ENCODE data around the gene ECE1. TPM values are rescaled to one million over a fixed set of nuclear protein-coding genes. Genes with fewer than 3 reads are reported as not detected.

The ECE1 gene
- total and polyA plus RNA-seq, 2 donors (not counting 3 experiments of a cell fraction or from before 2014, with no cell fraction given), result 437 to 562 TPM

DNA sequence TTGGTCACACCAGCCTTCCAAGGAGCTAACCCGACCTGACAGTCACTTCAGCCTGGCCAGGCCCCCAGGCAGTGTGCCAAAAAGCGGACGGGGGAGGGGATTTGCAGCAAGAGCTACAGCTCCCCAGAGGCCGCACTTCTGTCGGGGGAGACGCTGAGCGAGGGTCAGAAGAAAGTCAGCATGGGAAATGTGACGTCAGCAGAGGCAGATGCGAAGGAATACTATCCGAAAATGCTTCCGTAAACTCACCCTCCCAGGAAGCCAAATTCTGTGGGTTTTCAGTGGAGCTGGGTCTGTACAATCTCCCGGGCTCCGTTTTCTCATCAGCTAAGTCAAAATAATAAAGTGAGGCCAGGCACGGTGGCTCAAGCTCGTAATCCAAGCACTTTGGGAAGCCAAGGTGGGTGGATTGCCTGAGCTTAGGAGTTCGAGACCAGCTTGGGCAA lies 28.5 kb upstream of the ECE1 start:
- H3K79me2 ChIP-seq (ENCODE audit: control insufficient read depth, insufficient read depth, low read length), result peaks cover 76% of the 10 kb centered on the region
- ChIA-PET POLR2A (no interaction called here), CTCF (interaction anchor here (1.5 to 9.1 kb wide), 2 partner anchors 18 to 31 kb away, joined by 3 to 73 read pairs; no protein-coding TSS in a partner anchor)
- H3K4me2 ChIP-seq (ENCODE audit: insufficient read depth, low read length), result no peak overlapping the region
- intact Hi-C loops (cut with micrococcal nuclease) (no loop called here), dilution Hi-C loops (cut with MboI; ENCODE audit: extremely low pct_ligation_motif_present, low sequenced_read_pairs) (no loop called here)
- H4K20me1 ChIP-seq (replicated peaks; ENCODE audit: control insufficient read depth, extremely low read depth, insufficient read depth, low read length), result no peaks in the 10 kb centered on the region
- BruUV-seq (replicated peaks), result no TSS peak
- no peak overlapping the region for H3K27ac ChIP-seq (ENCODE audit: insufficient read depth, low read depth, low read length)
- H3K4me1 ChIP-seq (ENCODE audit: control insufficient read depth, extremely low read depth, insufficient read depth, low read length), result peaks cover 44% of the 10 kb centered on the region
- no peaks in the 10 kb centered on the region for H3K27me3 ChIP-seq (ENCODE audit: control insufficient read depth in 2 of 2, insufficient read depth in 2 of 2, low read length in 2 of 2)
- no peaks in the 10 kb centered on the region for H3K9me3 ChIP-seq (replicated peaks; ENCODE audit: control insufficient read depth, insufficient read depth, low read length)
- H3K9ac ChIP-seq (replicated peaks; ENCODE audit: extremely low read depth, insufficient read depth, low read length), result no peak overlapping the region
- no peak overlapping the region for H2AFZ ChIP-seq (ENCODE audit: low read depth, low read length)
- DNase-seq (ENCODE audit: low read depth, low spot score) (no peak), FAIRE-seq (no peak)
- H3K9me1 ChIP-seq (replicated peaks; ENCODE audit: control insufficient read depth, extremely low read depth, insufficient read depth, low read length), result no peaks in the 10 kb centered on the region
- H3K4me3 ChIP-seq (replicated peaks in 1 of 3; ENCODE audit: insufficient read depth in 1 of 3, low read depth in 1 of 3, low read length in 3 of 3), result no peak overlapping the region
- H3K36me3 ChIP-seq (ENCODE audit: control insufficient read depth in 2 of 2, extremely low read depth in 1 of 2, insufficient read depth in 2 of 2, low read length in 2 of 2), result no peaks in the 10 kb centered on the region
- TF ChIP-seq POLR2A (IDR thresholded peaks at IDR 0.05; ENCODE audit: low read depth, low read length) (no peak), EZH2 (IDR thresholded peaks at IDR 0.05; ENCODE audit: borderline replicate concordance, low read depth, low read length, severe bottlenecking) (no peak), FOS (IDR thresholded peaks at IDR 0.05; ENCODE audit: borderline replicate concordance, insufficient read depth, low read length) (no peak)

GRCh38 chr1:21318057-21318713 lies 27.9 kb upstream of the ECE1 start:
- ChIA-PET CTCF (interaction anchor here (0.9 to 1.5 kb wide), 3 partner anchors 13 to 51 kb away, joined by 3 read pairs; no protein-coding TSS in a partner anchor), POLR2A (interaction anchor here (0.6 kb wide), 1 partner anchor 546 kb away, joined by 3 read pairs; no protein-coding TSS in a partner anchor)
- H3K27ac ChIP-seq (ENCODE audit: insufficient read depth, low read depth, low read length), result no peak overlapping the region
- dilution Hi-C loops (cut with MboI; ENCODE audit: extremely low pct_ligation_motif_present, low sequenced_read_pairs), result no loop called here
- no TSS peak for BruUV-seq (replicated peaks)
- no peak overlapping the region for H3K4me2 ChIP-seq (ENCODE audit: insufficient read depth, low read length)
- intact Hi-C loops (cut with micrococcal nuclease), result no loop called here
- DNase-seq (ENCODE audit: low read depth, low spot score) (no peak), FAIRE-seq (no peak)
- no peaks in the 10 kb centered on the region for H3K9me3 ChIP-seq (replicated peaks; ENCODE audit: control insufficient read depth, insufficient read depth, low read length)
- H3K36me3 ChIP-seq (ENCODE audit: control insufficient read depth in 2 of 2, extremely low read depth in 1 of 2, insufficient read depth in 2 of 2, low read length in 2 of 2), result no peaks in the 10 kb centered on the region
- peaks cover 44% of the 10 kb centered on the region for H3K4me1 ChIP-seq (ENCODE audit: control insufficient read depth, extremely low read depth, insufficient read depth, low read length)
- H3K4me3 ChIP-seq (replicated peaks in 1 of 3; ENCODE audit: insufficient read depth in 1 of 3, low read depth in 1 of 3, low read length in 3 of 3), result no peak overlapping the region
- TF ChIP-seq POLR2A (IDR thresholded peaks at IDR 0.05; ENCODE audit: low read depth, low read length) (no peak), MYC (IDR thresholded peaks at IDR 0.05; ENCODE audit: low read depth, low read length) (no peak), EZH2 (IDR thresholded peaks at IDR 0.05; ENCODE audit: borderline replicate concordance, low read depth, low read length, severe bottlenecking) (no peak), POLR2AphosphoS5 (IDR thresholded peaks at IDR 0.05; ENCODE audit: insufficient read depth, low read depth, low read length) (no peak), JUN (IDR thresholded peaks at IDR 0.05; ENCODE audit: borderline replicate concordance, insufficient read depth, insufficient read length, low read depth) (no peak), FOS (IDR thresholded peaks at IDR 0.05; ENCODE audit: borderline replicate concordance, insufficient read depth, low read length) (no peak), GATA2 (IDR thresholded peaks at IDR 0.05; ENCODE audit: insufficient read depth, insufficient read length, low read depth, low read length) (no peak)
- TF ChIP-seq, protein P1, sequence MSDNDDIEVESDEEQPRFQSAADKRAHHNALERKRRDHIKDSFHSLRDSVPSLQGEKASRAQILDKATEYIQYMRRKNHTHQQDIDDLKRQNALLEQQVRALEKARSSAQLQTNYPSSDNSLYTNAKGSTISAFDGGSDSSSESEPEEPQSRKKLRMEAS (IDR thresholded peaks at IDR 0.05; ENCODE audit: insufficient read depth, insufficient read length), result no peak
- TF ChIP-seq, protein P2, sequence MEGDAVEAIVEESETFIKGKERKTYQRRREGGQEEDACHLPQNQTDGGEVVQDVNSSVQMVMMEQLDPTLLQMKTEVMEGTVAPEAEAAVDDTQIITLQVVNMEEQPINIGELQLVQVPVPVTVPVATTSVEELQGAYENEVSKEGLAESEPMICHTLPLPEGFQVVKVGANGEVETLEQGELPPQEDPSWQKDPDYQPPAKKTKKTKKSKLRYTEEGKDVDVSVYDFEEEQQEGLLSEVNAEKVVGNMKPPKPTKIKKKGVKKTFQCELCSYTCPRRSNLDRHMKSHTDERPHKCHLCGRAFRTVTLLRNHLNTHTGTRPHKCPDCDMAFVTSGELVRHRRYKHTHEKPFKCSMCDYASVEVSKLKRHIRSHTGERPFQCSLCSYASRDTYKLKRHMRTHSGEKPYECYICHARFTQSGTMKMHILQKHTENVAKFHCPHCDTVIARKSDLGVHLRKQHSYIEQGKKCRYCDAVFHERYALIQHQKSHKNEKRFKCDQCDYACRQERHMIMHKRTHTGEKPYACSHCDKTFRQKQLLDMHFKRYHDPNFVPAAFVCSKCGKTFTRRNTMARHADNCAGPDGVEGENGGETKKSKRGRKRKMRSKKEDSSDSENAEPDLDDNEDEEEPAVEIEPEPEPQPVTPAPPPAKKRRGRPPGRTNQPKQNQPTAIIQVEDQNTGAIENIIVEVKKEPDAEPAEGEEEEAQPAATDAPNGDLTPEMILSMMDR (IDR thresholded peaks at IDR 0.05; ENCODE audit: extremely low read depth in 1 of 2, insufficient read depth in 1 of 2, low read depth in 1 of 2, low read length in 2 of 2), result no peak
- H3K9ac ChIP-seq (replicated peaks; ENCODE audit: extremely low read depth, insufficient read depth, low read length), result no peak overlapping the region
- no peaks in the 10 kb centered on the region for H3K27me3 ChIP-seq (ENCODE audit: control insufficient read depth in 2 of 2, insufficient read depth in 2 of 2, low read length in 2 of 2)
- H4K20me1 ChIP-seq (replicated peaks; ENCODE audit: control insufficient read depth, extremely low read depth, insufficient read depth, low read length), result no peaks in the 10 kb centered on the region
- H3K79me2 ChIP-seq (ENCODE audit: control insufficient read depth, insufficient read depth, low read length), result peaks cover 81% of the 10 kb centered on the region
- no peak overlapping the region for H2AFZ ChIP-seq (ENCODE audit: low read depth, low read length)
- no peaks in the 10 kb centered on the region for H3K9me1 ChIP-seq (replicated peaks; ENCODE audit: control insufficient read depth, extremely low read depth, insufficient read depth, low read length)
